PC-9 (cell line): ENCODE results near the gene RTN1.

Source experiments
- EZH2 ChIP-seq: fragments of 200-600 bp; sonication (generic); IDR thresholded peaks from 2 replicates; pipeline ENCODE4 v1.8.0; 2017; ENCODE audit warnings: antibody characterized with exemption, low read depth
- TF ChIP-seq, protein P1 (sequence below): fragments of 200-600 bp; sonication (generic); conservative IDR thresholded peaks from 2 replicates; pipeline ENCODE4 v1.6.1; 2017; ENCODE audit warnings: mixed run types, antibody characterized with exemption, mild to moderate bottlenecking, moderate library complexity

DNA sequence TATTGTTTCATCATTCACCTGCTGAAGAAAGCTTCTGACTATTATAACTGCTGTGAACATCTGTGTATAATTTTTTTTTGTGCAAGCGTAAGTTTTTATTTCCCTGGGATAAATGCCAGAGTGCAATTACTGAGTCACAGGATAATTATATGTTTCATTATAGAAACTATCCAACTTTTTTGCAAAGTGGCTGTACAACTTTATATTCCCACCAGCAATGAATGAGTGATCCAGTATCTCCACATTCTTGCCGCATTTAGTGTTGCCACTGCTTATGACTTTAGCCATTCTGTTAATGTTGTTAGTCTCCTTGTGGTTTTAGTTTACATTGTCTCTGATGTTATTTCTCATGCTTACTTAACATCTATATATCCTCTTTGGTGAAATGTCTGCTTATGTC, 205.8 kb downstream of the RTN1 start:
- TF ChIP-seq, protein P1, sequence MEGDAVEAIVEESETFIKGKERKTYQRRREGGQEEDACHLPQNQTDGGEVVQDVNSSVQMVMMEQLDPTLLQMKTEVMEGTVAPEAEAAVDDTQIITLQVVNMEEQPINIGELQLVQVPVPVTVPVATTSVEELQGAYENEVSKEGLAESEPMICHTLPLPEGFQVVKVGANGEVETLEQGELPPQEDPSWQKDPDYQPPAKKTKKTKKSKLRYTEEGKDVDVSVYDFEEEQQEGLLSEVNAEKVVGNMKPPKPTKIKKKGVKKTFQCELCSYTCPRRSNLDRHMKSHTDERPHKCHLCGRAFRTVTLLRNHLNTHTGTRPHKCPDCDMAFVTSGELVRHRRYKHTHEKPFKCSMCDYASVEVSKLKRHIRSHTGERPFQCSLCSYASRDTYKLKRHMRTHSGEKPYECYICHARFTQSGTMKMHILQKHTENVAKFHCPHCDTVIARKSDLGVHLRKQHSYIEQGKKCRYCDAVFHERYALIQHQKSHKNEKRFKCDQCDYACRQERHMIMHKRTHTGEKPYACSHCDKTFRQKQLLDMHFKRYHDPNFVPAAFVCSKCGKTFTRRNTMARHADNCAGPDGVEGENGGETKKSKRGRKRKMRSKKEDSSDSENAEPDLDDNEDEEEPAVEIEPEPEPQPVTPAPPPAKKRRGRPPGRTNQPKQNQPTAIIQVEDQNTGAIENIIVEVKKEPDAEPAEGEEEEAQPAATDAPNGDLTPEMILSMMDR, result no peak
- TF ChIP-seq EZH2, result no peak
